Prostate gland (tissue), 2 donors: ENCODE measurements around the gene SYNJ2. TPM values are rescaled to one million over a fixed set of nuclear protein-coding genes. Genes with fewer than 3 reads are reported as not detected.

Experiments used
- DNase-seq: peaks from one replicate; pipeline ENCODE4 v3.0.0-alpha.2; 2019; ENCODE audit warnings: low spot score
- H3K27ac ChIP-seq, 2 donors: fragments of 200-600 bp; sonication (generic); 2 replicates each; pipeline ENCODE4 v1.5.1; 2017 to 2019
- H3K27me3 ChIP-seq: fragments of 200-600 bp; sonication (generic); replicated peaks from 2 replicates; pipeline ENCODE4 v1.5.1; 2019; ENCODE audit not compliant: insufficient read depth
- H3K36me3 ChIP-seq, 2 donors: fragments of 200-600 bp; sonication (generic); 1 replicate in 1 of 2; 2 replicates in 1 of 2; pipeline versions ENCODE4 v1.5.1 to v1.8.1; 2017 to 2019
- H3K4me1 ChIP-seq: fragments of 200-600 bp; sonication (generic); replicated peaks from 2 replicates; pipeline ENCODE4 v1.5.1; 2019
- H3K4me3 ChIP-seq, 2 donors: fragments of 200-600 bp; sonication (generic); 2 replicates each; pipeline ENCODE4 v1.5.1; 2017 to 2019
- H3K9me3 ChIP-seq: fragments of 200-600 bp; sonication (generic); 2 replicates; pipeline ENCODE4 v1.5.1; 2017
- POLR2A ChIP-seq: fragments of 450-650 bp; IDR thresholded peaks from one replicate; pipeline ENCODE4 v1.6.1; 2016; ENCODE audit warnings: antibody characterized with exemption, mild to moderate bottlenecking
- POLR2AphosphoS5 ChIP-seq: sonication (generic); formaldehyde crosslinking; IDR thresholded peaks from one replicate; pipeline ENCODE4 v1.6.1; 2017; ENCODE audit warnings: antibody characterized with exemption
- WGBS: methylation state at CpG from one replicate; pipeline ENCODE4 v1.1.5; 2018; 5-methylcytosine and 5-hydroxymethylcytosine counted together
- intact Hi-C: fragments of 100-400 bp; cut with DNase I; formaldehyde crosslinking; loops from one replicate; pipeline ENCODE4 v1.14.2; 2022
- total RNA-seq, 2 donors: library from RNA; depleted of rRNA; stranded (reverse); fragments of >200 nt; gene quantifications; one replicate each; pipeline ENCODE4 v1.1.0, GENCODE V29; 2016
- TF ChIP-seq, protein P1 (sequence below), 4 experiments: fragments of 200-600 bp in 2 of 4; fragments of 450-650 bp in 2 of 4; sonication (generic) in 2 of 4; IDR thresholded peaks; 1 replicate in 3 of 4; 2 replicates in 1 of 4; pipeline ENCODE4 v1.5.1; 2016 to 2019; ENCODE audit warnings: antibody characterized with exemption in 4 of 4, mild to moderate bottlenecking in 2 of 4, moderate library complexity in 2 of 4

The SYNJ2 gene
- total RNA-seq, 2 donors from 2014 or later = 19.7 to 19.9 TPM

DNA sequence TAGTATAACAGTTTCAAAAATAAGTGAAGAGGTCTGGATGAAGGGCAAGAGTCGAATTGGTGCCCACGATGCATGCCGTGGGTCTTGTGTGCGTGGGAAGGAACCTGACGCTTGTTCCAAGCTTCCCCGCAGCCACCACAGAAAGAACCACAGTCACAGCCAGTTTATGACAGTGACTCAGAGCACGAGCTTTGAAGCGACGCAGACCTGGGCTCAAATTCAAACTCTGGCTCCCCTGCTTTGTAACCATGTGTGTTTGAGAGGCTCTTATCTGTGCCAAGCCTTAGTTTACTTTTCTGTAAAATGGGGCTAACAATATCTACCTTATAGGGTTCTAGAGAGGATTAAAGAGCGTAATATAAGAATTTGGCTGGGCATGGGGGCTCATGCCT, 65.5 kb downstream of the SYNJ2 start:
- Histone ChIP-seq H3K9me3 (no peaks in the 10 kb centered on the region), H3K4me3 (no peak overlapping the region), H3K27me3 (no peaks in the 10 kb centered on the region), H3K4me1 (peaks cover 17% of the 10 kb centered on the region), H3K36me3 (no peaks in the 10 kb centered on the region), H3K27ac (no peak overlapping the region)
- WGBS = 47% methylated on average over 10 of the region's 10 CpGs
- TF ChIP-seq POLR2A = no peak
- TF ChIP-seq POLR2AphosphoS5 = peak; percentile 74
- TF ChIP-seq, protein P1, sequence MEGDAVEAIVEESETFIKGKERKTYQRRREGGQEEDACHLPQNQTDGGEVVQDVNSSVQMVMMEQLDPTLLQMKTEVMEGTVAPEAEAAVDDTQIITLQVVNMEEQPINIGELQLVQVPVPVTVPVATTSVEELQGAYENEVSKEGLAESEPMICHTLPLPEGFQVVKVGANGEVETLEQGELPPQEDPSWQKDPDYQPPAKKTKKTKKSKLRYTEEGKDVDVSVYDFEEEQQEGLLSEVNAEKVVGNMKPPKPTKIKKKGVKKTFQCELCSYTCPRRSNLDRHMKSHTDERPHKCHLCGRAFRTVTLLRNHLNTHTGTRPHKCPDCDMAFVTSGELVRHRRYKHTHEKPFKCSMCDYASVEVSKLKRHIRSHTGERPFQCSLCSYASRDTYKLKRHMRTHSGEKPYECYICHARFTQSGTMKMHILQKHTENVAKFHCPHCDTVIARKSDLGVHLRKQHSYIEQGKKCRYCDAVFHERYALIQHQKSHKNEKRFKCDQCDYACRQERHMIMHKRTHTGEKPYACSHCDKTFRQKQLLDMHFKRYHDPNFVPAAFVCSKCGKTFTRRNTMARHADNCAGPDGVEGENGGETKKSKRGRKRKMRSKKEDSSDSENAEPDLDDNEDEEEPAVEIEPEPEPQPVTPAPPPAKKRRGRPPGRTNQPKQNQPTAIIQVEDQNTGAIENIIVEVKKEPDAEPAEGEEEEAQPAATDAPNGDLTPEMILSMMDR (IDR thresholded peaks at IDR 0.05) = no peak
- intact Hi-C loops = no loop called here
- peak; percentile 61 for DNase-seq

- no peaks in the 10 kb centered on the region for H3K36me3 ChIP-seq
- DNase-seq = no peak
- H3K4me3 ChIP-seq = no peak overlapping the region
- WGBS = 80% methylated on average over 9 of the region's 9 CpGs
- intact Hi-C loops = no loop called here
- no peak for TF ChIP-seq POLR2A
- H3K9me3 ChIP-seq = no peaks in the 10 kb centered on the region
- peaks cover 13% of the 10 kb centered on the region for H3K4me1 ChIP-seq
- no peaks in the 10 kb centered on the region for H3K27me3 ChIP-seq
- H3K27ac ChIP-seq = no peak overlapping the region
These were observed 66.1 kb downstream of the SYNJ2 start for GRCh38 chr6:158047563-158048323.

DNA sequence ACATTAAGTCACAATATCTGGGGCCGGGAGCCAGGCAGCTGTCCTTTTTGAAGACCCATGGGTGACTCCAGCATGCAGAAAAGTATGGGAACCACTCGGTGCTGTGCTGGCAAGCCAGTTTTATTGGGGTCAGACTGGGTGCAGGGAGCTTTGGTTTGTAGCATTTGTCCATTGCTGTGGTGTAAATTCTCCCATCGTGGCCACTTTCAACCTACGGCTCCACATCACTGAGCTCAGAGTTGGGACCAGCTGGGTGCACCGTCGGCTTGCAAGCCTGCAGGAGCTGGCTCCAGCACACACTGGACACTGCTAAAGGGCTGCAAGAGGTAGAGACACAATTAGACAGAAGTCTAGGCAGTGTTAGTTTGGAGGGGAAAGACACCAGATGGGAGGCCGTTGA, 66.9 kb downstream of the SYNJ2 start:
- TF ChIP-seq, protein P1 (IDR thresholded peaks at IDR 0.05) = no peak
- TF ChIP-seq POLR2A (no peak), POLR2AphosphoS5 (no peak)
- H3K4me1 ChIP-seq = peaks cover 9% of the 10 kb centered on the region
- intact Hi-C loops = no loop called here
- no peak overlapping the region for H3K27ac ChIP-seq
- H3K36me3 ChIP-seq = no peaks in the 10 kb centered on the region
- no peaks in the 10 kb centered on the region for H3K27me3 ChIP-seq
- WGBS = 93% methylated on average over 7 of the region's 7 CpGs
- no peaks in the 10 kb centered on the region for H3K9me3 ChIP-seq
- DNase-seq = no peak
- no peak overlapping the region for H3K4me3 ChIP-seq

DNA sequence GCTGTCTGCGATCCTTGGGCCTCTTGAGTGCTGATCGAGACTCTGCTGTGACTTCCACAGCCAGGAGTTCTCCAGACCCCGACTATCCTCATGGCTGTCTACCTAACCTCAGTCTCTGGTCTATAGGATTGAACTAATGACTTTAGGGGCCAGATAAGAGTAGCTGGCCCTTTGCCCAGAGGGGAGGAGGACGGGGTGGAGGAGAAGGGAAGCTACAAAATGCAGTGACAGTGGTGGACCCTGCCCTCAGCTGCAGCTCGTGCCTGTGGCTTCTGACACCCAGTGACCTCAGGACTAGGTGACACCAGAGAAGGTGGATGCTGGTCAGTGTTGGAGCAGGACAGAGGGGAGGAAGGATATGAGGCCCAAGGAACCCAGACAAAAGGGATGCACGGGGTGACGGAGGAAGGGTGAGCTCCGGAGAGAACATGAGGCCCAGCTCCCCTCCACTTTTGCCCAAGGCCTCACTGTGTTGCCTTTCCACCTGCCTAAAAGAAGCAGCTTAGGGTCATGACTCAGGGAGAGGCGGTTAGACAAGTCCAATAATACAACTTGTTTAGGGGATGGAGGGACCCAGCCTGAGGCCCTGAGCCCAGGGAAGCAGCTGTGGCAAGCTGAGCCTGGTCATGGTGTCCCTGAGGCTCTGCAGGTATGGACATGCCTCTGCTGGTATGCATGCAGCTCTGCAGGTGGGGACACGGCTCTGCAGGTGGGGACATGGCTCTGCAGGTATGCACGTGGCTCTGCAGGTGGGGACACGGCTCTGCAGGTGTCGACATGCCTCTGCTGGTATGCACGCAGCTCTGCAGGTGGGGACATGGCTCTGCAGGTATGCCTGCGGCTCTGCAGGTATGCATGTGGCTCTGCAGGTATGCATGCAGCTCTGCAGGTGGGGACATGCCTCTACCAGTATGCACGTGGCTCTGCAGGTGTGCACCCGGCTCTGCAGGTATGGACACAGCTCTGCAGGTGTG, 67.7 kb downstream of the SYNJ2 start:
- intact Hi-C loops = no loop called here
- Histone ChIP-seq H3K36me3 (no peaks in the 10 kb centered on the region), H3K27ac (no peak overlapping the region), H3K4me3 (no peak overlapping the region), H3K4me1 (peaks cover 4% of the 10 kb centered on the region), H3K9me3 (no peaks in the 10 kb centered on the region), H3K27me3 (no peaks in the 10 kb centered on the region)
- DNase-seq = no peak
- WGBS = 71% methylated on average over 17 of the region's 17 CpGs
- TF ChIP-seq, protein P1 (IDR thresholded peaks at IDR 0.05) = no peak
- TF ChIP-seq POLR2A = no peak
- no peak for TF ChIP-seq POLR2AphosphoS5

DNA sequence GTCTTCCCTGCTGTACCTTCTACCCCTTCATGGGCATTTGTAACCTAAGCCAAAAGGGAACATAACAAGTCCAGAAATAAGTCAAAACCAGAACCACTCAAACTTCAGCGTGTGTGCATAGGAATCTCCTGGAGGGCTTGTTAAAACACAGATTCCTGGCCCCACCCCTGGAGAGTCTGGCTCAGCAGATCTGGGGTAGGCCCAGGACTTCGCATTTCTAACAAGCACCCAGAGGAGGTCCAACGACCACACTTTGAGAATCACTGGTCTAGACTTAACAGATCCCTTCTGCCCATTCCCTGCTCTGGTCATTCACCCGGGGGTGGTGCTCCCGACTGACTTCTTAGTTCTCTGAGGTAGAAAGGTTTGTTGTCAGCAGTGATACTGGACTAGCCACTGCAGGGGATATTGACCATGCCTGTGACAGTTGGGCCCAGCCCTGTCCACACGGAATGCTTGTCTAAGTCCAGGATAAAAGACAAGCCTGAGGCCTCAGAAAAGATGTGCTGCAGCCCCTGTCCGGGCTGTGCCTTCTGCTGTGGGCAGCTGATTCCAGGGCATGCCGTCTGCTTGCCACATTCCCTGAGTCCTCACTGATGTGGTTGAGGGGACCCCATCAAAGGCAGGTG, 68.6 kb downstream of the SYNJ2 start:
- Histone ChIP-seq H3K4me1 (peaks cover 4% of the 10 kb centered on the region), H3K9me3 (no peaks in the 10 kb centered on the region), H3K36me3 (no peaks in the 10 kb centered on the region), H3K4me3 (no peak overlapping the region), H3K27me3 (no peaks in the 10 kb centered on the region), H3K27ac (no peak overlapping the region)
- no peak for DNase-seq
- intact Hi-C loops = no loop called here
- 87% methylated on average over 8 of the region's 8 CpGs for WGBS
- TF ChIP-seq, protein P1 (IDR thresholded peaks at IDR 0.05) = no peak
